HG03066 (cell line): ENCODE measurements around the gene JMY.
"Not testable (repeated sequence)": the region's sequence is repeated elsewhere in the genome, so short reads cannot be mapped to it uniquely, and the experiment has no call there.

Source experiments
- ATAC-seq: cut with Tn5 transposase; IDR thresholded peaks from one replicate; pipeline ENCODE4 v1.9.1; 2021; ENCODE audit warnings: low read depth; ENCODE audit not compliant: unreplicated experiment

Gene JMY

GRCh38 chr5:79236970-79237739, 1.2 kb downstream of the JMY start:
- ATAC-seq: peak; percentile 24

DNA sequence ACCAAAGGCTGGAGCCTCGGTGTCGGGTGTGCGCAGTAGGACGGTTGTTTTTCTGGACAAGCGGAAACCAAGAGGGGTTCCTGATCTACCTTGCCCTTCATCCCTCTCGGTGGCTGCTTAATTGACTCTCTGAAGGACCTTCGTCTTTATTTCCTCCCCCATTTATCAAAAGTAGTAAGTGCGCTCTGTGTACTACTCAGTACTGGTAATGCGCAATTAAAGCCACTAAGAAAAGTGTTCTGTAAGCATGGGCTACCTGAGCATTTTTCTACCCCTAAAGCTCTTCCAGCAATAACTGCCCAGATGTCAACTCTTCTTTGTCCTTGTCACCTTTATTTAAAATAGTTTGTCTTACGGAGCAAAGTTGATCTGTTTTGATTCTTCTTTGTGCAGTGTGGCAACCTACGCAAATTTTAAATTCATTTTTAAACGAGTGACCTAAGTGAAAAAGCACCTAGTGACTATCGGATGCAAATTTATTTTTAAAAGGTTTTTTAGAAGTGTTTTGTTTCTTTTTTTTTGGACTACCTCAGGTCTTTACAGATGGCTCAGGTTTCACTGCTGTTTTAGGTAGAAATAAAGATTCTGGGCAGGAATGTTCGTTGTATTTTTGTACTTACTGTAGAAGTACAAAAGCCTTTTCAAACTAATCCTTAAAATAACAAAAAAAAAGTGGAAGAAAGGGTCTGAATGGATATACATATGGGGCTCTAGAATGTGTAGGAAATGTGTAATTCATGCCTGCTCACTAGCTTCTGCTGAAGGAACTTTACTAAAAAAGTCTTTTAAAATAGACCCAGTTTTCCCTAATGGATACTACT, 2.0 kb downstream of the JMY start:
- no peak for ATAC-seq

- no peak for ATAC-seq
These were observed 4.6 kb downstream of the JMY start for GRCh38 chr5:79240561-79240960.

DNA sequence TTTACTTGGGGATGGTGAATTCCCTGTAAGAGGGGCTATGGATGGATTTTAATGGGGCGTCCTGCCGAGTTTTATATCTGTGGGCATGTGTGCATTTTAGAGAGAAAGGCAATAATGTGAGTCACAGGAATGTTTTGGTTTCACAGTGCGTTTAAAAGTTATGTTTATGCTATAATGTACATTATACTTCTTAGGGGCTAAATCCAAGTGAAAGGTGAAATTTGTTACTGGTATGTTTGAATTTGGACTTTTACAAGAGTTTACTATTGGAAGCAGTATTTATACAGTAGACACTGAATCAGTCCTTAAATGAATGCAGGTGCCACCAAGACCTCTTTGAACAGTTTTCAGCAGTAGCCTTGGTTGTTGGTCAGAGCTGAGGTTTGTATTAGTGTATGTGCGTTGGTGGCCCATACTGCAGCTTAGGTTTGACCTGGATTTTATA, 5.6 kb downstream of the JMY start:
- no peak for ATAC-seq

DNA sequence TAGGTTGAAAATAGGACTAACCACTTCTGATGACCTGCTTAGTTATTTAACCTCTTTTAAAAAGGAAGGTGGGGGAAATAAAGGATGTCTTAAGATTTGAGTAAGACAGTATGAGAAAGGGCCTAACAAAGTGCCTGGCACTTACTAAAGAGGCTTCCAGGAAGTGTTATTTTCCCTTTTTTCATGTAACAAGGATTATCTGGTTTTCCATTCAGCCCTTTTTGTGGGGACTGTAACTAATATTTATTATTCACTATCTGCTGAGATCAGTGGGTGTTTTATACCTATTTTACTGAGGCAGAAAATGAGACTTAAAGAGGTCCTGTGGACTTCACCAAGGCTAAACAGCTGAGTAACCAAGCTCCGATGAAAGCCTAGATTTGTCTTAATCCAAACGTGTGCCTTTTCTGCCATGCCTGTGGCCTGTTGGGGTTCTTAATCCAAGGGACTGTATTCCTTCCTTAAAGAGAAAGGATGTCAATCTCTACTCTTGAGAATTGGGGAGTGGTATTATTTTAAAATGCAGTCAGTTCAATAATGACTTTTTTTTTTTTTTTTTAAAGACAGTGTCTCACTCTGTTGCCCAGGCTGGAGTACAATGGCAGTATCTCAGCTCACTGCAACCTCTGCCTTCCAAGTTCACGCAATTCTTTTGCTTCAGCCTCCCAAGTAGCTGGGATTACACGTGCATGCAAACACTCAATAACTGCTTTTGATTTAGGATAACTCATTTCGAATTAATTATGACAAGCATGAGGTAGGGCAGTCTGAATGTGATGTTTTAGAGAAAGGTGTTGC, 6.5 kb downstream of the JMY start:
- no peak for ATAC-seq

- no peak for ATAC-seq
These were observed 7.3 kb downstream of the JMY start for GRCh38 chr5:79243224-79243623.

GRCh38 chr5:79254067-79254466, 18.1 kb downstream of the JMY start:
- ATAC-seq: not testable (repeated sequence)

DNA sequence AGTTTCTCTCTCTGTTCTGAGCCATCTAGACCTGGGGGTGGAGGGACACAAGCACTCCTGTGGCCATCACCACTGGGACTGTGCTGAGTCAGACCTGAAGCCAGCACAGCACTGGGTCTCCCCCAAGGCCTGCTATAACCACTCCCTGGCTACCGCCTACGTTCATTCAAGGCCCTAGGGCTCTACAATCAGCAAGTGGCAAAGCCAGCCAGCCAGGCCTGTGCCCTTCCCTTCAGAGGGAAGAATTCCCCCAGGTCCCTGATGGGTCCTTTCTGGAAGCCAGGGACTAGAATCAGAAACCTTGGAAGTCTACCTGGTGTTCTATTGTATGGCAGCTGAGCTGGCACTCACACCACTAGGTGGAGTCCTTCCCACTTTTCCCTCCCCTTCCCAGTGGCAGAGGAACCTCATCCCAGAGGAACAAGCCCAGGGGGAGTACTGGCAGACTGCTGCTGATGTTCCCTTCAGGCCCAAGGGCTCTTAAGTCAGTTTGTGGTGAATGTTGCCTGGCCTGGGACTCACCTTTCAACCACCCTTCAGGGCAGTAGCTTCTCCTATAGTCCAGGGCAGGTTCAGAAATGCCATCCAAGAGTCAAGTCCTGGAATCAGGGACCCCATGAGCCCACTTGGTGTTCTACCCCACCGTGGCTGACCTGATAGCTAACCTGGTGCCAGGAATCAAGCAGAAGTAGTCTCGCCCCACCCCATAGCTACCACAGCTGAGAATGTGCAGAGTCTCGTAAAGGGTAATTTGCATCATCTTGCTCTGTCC, 20.0 kb downstream of the JMY start:
- ATAC-seq: peak; percentile 59

GRCh38 chr5:79256563-79256962, 20.6 kb downstream of the JMY start:
- no peak for ATAC-seq

DNA sequence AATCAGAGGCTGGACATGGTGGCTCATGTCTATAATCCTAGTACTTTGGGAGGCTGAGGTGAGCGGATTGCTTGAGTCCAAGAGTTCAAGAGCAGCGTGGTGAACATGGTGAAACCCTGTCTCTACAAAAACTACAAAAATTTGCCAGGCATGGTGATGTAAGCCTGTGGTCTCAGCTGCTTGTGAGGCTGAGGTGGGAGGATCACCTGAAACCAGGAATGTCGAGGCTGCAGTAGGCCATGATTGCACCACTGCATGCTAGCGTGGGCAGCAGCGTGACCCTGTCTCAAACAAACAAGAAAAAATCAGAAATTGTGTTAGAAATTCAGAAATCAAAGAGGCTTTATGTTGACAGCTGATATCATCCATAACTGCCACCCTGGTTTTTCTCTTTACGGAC, 21.4 kb downstream of the JMY start:
- ATAC-seq: no peak

- ATAC-seq: no peak
These were observed 22.9 kb downstream of the JMY start for GRCh38 chr5:79258801-79259200.

- no peak for ATAC-seq
These were observed 23.5 kb downstream of the JMY start for GRCh38 chr5:79259383-79259782.

GRCh38 chr5:79259810-79260209, 23.9 kb downstream of the JMY start:
- ATAC-seq: no peak

DNA sequence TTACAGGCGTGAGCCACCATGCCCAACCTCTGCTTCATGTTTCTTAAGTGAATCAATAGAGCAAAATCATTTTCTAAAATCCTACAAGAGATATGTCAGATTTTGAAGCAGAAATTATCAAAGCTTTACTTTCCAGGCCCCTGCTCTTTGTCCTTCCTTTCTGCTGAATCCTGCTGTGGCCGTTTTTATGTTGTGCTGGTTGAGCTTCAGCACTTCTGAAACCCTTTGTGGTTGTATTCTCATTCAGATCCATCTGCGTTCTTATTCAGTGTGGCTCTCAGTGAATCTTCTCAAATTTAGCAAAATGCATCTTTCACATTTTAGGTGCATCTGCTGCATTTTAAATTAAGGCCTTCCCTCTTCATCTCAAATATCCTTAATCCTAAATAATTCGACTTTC, 26.0 kb downstream of the JMY start:
- no peak for ATAC-seq

GRCh38 chr5:79263290-79263689, 27.4 kb downstream of the JMY start:
- no peak for ATAC-seq

DNA sequence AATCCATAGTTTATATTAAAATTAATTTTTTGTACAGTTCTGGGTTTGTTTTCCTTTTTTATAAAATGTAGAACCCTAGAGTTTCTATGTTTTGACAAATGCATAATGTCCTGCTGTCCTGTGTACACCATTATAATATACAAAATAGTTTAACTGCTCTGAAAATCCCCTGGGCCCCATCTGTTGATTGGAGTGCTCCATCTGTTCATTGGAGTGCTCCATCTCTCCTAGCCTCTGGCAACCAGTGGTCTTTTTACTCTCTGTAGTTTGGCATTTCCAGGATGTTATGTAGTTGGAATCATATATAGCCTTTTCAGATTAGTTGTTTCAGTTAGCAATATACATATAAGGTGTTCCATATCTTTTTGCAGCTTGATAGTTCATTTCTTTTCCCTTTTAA, 31.2 kb downstream of the JMY start:
- ATAC-seq: no peak

DNA sequence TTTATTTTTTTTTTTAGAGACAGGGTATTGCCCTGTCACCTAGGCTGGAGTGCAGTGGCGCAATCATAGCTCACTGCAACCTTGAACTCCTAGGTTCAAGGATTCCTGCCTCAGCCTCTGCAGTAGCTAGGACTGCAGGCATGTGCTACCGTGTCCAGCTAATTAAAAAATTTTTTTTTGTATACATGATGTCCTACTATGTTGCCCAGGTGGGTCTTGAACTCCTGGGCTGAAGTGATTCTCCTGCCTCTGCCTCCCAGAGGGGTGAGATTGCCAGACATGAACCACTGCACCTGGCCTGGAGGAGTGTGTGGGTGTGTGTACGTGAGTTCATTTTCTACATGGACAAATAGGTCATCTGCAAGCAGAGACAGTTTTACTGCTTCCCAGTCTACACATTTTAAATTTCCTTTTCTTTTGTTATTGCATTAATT, 33.8 kb downstream of the JMY start:
- no peak for ATAC-seq

DNA sequence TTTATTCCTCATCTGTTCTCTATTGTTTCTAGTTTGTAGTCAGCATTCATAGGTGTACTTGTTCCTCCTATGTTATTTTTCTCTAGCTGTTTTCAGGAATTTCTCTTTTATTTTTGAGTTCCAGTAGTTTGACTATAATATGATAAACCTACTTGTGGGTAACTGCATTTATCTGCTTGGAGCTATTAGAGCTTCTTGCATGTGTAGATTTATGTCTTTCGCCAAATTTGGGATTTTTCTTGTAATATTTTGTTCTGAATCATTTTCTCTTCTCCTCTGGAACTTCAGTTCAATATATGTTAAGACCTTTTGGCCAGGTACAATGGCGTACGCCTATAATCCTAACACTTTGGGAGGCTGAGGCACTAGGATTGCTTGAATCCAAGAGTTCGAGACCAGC, 37.4 kb downstream of the JMY start:
- ATAC-seq: no peak

DNA sequence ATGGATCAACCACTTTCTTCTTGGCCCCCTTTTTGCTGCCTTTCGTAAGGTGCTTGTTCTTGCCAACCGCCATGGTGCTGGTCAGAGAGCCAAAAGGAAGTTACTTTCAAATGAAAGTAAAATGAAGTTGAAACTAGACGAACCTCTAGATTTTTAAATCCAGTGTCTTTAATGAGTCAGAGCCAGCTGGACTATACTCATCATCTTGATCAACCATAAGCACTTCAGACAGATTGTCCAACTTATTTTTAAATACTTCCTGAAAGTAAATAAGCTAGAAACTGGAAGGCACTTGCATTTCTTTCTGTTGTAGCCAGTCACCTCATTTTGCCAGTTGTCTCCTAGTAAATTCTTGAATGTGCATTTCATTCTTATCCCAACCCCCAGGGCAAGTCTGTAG, 48.9 kb downstream of the JMY start:
- no peak for ATAC-seq

- ATAC-seq: no peak
These were observed 49.4 kb downstream of the JMY start for GRCh38 chr5:79285285-79285684.
